ENCODE measurements around the gene IQCC.

The IQCC gene

DNA sequence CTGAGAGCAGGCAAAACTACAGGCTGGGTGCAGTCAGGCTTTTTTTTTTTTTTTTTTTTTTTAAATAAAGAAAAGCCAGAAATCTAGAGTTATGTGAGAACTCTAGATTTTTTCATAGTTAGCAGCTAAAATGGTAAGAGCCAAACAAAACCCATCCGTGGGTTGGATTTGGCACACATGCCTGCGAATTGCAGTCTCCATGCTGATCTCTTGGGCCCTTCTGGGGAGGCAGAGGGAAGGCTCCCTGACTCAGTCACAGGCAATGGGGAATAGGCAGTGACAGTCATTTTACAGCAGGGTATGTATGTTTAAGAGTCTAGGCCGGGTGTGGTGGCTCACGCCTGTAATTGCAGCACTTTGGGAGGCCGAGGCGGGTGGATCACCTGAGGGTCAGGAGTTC lies 23.4 kb upstream of the IQCC start:
- no peak overlapping the region for H3K27ac ChIP-seq (ENCODE audit: low read length)
- H3K4me3 ChIP-seq (ENCODE audit: low read length), result no peak overlapping the region
- no peaks in the 10 kb centered on the region for H3K27me3 ChIP-seq (ENCODE audit: low read depth, low read length)
- H3K79me2 ChIP-seq (ENCODE audit: low read length), result peaks cover 66% of the 10 kb centered on the region
- no peak overlapping the region for H2AFZ ChIP-seq (ENCODE audit: low read depth, low read length)
- H3K9me3 ChIP-seq (ENCODE audit: insufficient read depth, low read length), result no peaks in the 10 kb centered on the region
- H3K9ac ChIP-seq (ENCODE audit: low read length), result no peak overlapping the region
- H3K36me3 ChIP-seq (replicated peaks; ENCODE audit: low read depth, low read length), result peaks cover 38% of the 10 kb centered on the region
- H4K20me1 ChIP-seq (ENCODE audit: insufficient read depth, low read length), result peaks cover 2% of the 10 kb centered on the region; the same call in 1 of the 2 replicates
- H3K4me1 ChIP-seq (ENCODE audit: low read length), result peaks cover 18% of the 10 kb centered on the region
- H3K4me2 ChIP-seq (ENCODE audit: low read length), result no peak overlapping the region
- TF ChIP-seq, protein P1, sequence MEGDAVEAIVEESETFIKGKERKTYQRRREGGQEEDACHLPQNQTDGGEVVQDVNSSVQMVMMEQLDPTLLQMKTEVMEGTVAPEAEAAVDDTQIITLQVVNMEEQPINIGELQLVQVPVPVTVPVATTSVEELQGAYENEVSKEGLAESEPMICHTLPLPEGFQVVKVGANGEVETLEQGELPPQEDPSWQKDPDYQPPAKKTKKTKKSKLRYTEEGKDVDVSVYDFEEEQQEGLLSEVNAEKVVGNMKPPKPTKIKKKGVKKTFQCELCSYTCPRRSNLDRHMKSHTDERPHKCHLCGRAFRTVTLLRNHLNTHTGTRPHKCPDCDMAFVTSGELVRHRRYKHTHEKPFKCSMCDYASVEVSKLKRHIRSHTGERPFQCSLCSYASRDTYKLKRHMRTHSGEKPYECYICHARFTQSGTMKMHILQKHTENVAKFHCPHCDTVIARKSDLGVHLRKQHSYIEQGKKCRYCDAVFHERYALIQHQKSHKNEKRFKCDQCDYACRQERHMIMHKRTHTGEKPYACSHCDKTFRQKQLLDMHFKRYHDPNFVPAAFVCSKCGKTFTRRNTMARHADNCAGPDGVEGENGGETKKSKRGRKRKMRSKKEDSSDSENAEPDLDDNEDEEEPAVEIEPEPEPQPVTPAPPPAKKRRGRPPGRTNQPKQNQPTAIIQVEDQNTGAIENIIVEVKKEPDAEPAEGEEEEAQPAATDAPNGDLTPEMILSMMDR (IDR thresholded peaks at IDR 0.05; ENCODE audit: low read depth, low read length), result no peak
- TF ChIP-seq EZH2phosphoT487 (IDR thresholded peaks at IDR 0.05; ENCODE audit: low read depth), result no peak

DNA sequence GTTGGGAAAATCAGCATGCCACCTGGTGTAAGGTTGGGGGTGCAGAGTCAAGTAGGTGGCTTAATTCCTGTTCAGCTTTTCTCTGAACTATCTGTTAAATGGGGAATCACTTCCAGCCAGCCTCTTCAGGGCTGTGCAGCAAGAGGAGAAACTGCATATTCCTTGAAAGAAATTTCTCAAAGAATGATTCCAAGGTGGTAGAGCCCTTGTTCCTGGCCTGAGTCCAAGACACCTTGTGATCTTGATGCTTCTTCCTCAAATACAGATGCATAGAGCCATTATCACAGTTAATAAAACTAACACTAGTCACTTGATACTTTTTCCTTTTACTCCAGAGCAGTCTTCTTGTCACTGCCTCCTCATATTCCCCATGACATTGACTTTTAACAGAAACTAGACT lies 20.8 kb upstream of the IQCC start:
- Histone ChIP-seq H2AFZ (ENCODE audit: low read depth, low read length) (no peak overlapping the region), H3K27me3 (ENCODE audit: low read depth, low read length) (no peaks in the 10 kb centered on the region), H3K79me2 (ENCODE audit: low read length) (peaks cover 74% of the 10 kb centered on the region), H3K9me3 (ENCODE audit: insufficient read depth, low read length) (no peaks in the 10 kb centered on the region), H3K36me3 (replicated peaks; ENCODE audit: low read depth, low read length) (peaks cover 46% of the 10 kb centered on the region), H3K4me3 (ENCODE audit: low read length) (no peak overlapping the region), H3K9ac (ENCODE audit: low read length) (no peak overlapping the region), H3K4me2 (ENCODE audit: low read length) (no peak overlapping the region), H4K20me1 (ENCODE audit: insufficient read depth, low read length) (peaks cover 2% of the 10 kb centered on the region), H3K4me1 (ENCODE audit: low read length) (peaks cover 10% of the 10 kb centered on the region), H3K27ac (ENCODE audit: low read length) (no peak overlapping the region)
- TF ChIP-seq EZH2phosphoT487 (IDR thresholded peaks at IDR 0.05; ENCODE audit: low read depth), result no peak
- TF ChIP-seq, protein P1 (IDR thresholded peaks at IDR 0.05; ENCODE audit: low read depth, low read length), result no peak

GRCh38 chr1:32186077-32186476 lies 19.4 kb upstream of the IQCC start:
- no peak overlapping the region for H2AFZ ChIP-seq (ENCODE audit: low read depth, low read length)
- H3K4me3 ChIP-seq (ENCODE audit: low read length), result no peak overlapping the region
- peaks cover 2% of the 10 kb centered on the region for H4K20me1 ChIP-seq (ENCODE audit: insufficient read depth, low read length)
- H3K9me3 ChIP-seq (ENCODE audit: insufficient read depth, low read length), result no peaks in the 10 kb centered on the region
- H3K27me3 ChIP-seq (ENCODE audit: low read depth, low read length), result no peaks in the 10 kb centered on the region
- no peak overlapping the region for H3K27ac ChIP-seq (ENCODE audit: low read length)
- peaks cover 60% of the 10 kb centered on the region for H3K79me2 ChIP-seq (ENCODE audit: low read length)
- peaks cover 7% of the 10 kb centered on the region for H3K4me1 ChIP-seq (ENCODE audit: low read length)
- no peak overlapping the region for H3K9ac ChIP-seq (ENCODE audit: low read length)
- no peak overlapping the region for H3K4me2 ChIP-seq (ENCODE audit: low read length)
- H3K36me3 ChIP-seq (replicated peaks; ENCODE audit: low read depth, low read length), result peaks cover 49% of the 10 kb centered on the region
- no peak for TF ChIP-seq EZH2phosphoT487 (IDR thresholded peaks at IDR 0.05; ENCODE audit: low read depth)
- TF ChIP-seq, protein P1 (IDR thresholded peaks at IDR 0.05; ENCODE audit: low read depth, low read length), result no peak

- Histone ChIP-seq H3K4me2 (ENCODE audit: low read length) (no peak overlapping the region), H3K36me3 (replicated peaks; ENCODE audit: low read depth, low read length) (peaks cover 49% of the 10 kb centered on the region), H3K4me1 (ENCODE audit: low read length) (peaks cover 2% of the 10 kb centered on the region; the same call in 1 of the 2 replicates), H3K9me3 (ENCODE audit: insufficient read depth, low read length) (no peaks in the 10 kb centered on the region), H2AFZ (ENCODE audit: low read depth, low read length) (no peak overlapping the region), H3K79me2 (ENCODE audit: low read length) (peaks cover 55% of the 10 kb centered on the region), H3K27me3 (ENCODE audit: low read depth, low read length) (no peaks in the 10 kb centered on the region), H3K4me3 (ENCODE audit: low read length) (no peak overlapping the region), H3K27ac (ENCODE audit: low read length) (no peak overlapping the region), H4K20me1 (ENCODE audit: insufficient read depth, low read length) (peaks cover 2% of the 10 kb centered on the region), H3K9ac (ENCODE audit: low read length) (no peak overlapping the region)
- no peak for TF ChIP-seq EZH2phosphoT487 (IDR thresholded peaks at IDR 0.05; ENCODE audit: low read depth)
- TF ChIP-seq, protein P1 (IDR thresholded peaks at IDR 0.05; ENCODE audit: low read depth, low read length), result no peak
Observed at GRCh38 chr1:32186491-32186890, 19.0 kb upstream of the IQCC start.
